K562 treated with DMSO at 1 percent for 48 hours (cell line): ENCODE results near the gene KLHL17. TPM values are rescaled to one million over a fixed set of nuclear protein-coding genes. Genes with fewer than 3 reads are reported as not detected.

Experiments
- total RNA-seq: library from RNA; unstranded; fragments of 300-600 nt; gene quantifications from 2 replicates; pipeline ENCODE4 v1.2.3, GENCODE V29; 2022; ENCODE audit warnings: low replicate concordance; ENCODE audit errors: extremely low read depth

Gene KLHL17
- not detected in 2 replicates for total RNA-seq

GRCh38 chr1:960363-961131, at the start of gene KLHL17:
Gene KLHL17 (plus strand): TSS chr1:960584. CDS start chr1:960694, 110 bp downstream.

DNA sequence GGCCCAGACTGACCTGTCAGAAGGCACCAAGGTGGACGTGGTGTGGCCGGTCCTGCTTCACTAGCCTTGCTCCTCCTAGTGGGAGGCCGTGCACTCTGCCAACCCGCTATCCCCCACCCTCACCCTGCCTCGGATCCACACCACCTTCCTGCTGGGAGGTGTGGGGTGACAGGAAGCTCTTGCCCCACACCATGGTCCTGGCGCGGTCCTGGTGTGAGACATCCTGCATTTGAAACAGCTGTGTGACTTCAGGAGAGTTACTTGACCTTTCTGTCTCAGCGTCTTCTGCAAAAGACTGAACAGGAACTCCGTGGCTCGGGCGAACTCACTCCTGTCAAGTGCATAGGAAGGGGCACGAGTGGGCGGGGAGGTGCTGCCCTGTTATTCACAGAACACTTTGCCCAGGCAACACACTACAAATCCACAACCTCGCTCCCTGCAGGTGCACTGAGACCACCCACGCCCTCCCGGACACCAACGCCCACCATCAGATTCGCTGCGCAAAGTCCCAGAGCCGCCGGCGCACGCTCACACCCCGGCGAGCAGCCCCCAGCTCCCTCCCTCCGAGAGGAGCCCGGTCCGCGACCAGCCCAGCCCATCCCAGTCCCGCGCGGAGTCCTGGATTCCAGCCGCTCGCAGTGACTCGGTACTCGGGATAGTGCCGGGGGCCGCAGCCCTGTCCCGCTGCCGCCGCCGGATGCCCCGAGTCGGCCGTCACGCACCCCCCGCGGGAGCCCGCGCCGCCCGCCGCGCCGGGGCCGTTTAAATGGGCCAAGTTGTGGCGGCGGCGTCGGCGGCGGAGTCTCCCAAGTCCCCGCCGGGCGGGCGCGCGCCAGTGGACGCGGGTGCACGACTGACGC, 37.0 kb upstream of the KLHL17 start, which contains the start of gene SAMD11:
Gene SAMD11 (plus strand): TSS at position 793 of the 860 bp plus-strand sequence. CDS start 509 bp downstream, outside the sequence.

DNA sequence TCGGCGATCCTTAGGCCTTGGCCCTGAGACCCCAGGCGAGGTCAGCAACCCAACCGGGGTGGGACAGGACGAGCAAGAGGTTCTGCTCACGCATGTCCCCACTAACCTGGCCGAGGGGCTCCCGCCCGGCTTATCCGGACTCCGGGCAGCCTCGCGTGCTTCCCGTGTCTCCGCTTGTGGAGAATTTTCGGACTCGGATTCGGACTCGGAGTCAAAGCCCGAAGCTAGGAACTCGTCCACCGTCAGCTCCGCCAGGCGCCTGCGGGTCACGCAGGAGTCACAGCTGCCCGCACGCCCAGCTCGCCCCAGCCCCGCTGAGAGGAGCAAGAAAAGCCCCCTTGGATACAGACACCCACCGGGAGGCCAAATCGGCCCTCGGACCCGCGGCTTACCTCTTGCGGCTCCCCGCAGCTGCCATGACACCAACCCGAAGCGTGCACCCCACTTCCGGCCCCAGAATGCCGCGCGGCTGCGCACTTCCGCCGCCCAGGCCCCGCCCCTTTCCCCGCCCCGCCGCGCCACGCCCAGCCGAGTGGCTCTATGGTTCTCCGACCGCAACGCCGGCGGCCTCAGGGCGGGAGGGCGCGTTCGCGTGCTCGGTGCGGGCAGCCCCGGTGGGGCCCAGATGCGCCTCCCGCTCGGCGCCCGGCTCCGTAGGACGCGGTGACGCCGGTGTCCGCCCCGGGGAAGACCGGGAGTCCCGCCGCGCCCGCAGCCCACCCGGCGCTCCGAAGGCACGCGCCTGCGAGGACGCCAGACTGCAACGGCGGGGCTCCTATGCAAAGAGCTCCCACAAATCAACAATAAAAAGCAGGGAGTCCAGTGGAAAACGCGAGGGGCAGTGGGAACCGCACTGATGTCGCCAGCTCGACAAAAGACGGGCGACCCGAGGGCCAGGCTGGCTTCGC, 1.3 kb upstream of the KLHL17 start, which contains the start of gene NOC2L:
Gene NOC2L (minus strand): TSS at position 434 of the 908 bp plus-strand sequence. CDS start 16 bp downstream, at position 418.

DNA sequence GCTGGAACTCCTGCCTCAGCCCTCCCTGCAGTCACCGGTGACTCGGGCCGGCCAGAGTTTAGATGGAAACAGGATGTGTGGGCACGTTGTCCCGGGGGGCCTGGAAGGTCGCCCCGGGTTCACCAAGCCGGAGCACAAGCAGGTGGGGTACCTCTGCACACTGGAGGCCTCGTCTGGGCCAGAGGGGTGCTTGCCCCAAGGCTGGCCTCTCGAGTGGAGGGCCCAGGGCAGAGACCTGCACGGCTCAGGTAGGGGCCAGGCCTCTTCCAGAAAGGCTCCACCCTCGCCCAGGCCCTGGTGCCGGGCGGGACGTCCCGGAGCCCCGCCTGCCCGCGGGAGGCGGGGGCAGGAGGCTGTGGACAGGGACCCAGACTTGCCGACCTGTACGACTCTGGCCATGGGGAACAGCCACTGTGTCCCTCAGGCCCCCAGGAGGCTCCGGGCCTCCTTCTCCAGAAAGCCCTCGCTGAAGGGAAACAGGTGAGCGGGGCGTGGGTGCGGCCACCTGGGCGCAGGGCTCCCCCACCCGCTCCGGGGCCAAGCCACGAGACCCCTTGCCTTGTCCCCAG, 5.8 kb downstream of the KLHL17 start, which contains the start of gene PLEKHN1:
Gene PLEKHN1 (plus strand): TSS at position 348 of the 569 bp plus-strand sequence. CDS start 50 bp downstream, at position 398.

DNA sequence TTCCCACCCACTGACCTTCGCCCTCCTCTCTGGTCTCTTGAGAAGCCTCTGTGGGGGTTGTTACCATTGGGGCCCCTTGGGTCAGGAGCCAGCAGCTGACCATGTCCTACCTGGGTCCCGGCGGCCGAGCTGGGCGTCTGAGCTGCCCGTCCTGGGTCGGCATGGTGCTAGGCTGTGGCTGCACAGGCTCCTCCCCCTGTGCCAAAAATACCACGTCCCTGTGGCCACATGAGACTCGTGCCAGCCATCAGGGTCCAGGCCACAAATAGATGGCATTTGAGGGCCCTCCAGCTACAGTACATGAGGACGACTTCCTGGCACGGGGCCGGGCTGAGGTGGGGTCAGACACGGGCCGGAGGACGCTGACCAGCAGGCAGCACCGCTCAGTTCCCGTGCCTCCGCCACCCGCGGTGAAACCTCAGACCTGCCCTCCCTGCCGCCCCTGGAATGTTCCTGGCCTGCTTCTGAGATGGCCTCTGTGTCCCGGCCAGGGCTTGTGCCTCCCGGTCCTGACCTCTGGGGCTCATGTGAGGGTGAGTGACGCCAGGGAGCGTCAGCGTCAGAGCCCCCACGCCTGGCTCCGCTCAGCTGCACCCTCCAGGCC, 21.7 kb downstream of the KLHL17 start, which contains the start of gene PERM1:
Gene PERM1 (minus strand): TSS at position 139 of the 604 bp plus-strand sequence. CDS start 1,064 bp downstream, outside the sequence.

DNA sequence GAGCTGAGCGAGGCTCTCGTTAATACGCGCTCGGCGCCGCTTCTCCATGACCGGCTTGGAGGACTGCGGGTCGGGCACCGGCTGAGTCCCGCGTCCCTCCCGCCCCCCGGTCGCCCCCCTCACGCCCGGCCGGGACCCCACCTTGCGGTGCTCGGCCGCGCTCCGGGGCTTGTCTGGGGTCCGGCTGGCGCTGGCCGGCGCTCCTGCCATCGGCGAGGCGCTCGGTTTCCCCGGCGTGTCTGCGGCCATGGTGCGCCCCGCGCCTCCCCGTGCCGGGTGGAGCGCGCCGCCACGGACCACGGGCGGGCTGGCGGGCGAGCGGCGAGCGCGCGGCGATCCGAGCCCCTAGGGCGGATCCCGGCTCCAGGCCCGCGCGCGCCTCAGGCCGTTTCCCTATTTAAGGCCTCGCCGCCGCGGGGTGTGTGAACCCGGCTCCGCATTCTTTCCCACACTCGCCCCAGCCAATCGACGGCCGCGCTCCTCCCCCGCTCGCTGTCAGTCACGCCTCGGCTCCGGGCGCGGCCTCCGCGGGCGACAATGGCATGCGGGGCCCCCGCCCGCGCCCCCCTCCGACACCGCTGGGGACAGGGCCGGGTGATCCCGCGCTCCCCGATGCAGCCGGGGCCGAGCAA, 39.5 kb downstream of the KLHL17 start, which contains the start of gene HES4:
Gene HES4 (minus strand): TSS at position 373 of the 632 bp plus-strand sequence. CDS start 124 bp downstream, at position 249.

DNA sequence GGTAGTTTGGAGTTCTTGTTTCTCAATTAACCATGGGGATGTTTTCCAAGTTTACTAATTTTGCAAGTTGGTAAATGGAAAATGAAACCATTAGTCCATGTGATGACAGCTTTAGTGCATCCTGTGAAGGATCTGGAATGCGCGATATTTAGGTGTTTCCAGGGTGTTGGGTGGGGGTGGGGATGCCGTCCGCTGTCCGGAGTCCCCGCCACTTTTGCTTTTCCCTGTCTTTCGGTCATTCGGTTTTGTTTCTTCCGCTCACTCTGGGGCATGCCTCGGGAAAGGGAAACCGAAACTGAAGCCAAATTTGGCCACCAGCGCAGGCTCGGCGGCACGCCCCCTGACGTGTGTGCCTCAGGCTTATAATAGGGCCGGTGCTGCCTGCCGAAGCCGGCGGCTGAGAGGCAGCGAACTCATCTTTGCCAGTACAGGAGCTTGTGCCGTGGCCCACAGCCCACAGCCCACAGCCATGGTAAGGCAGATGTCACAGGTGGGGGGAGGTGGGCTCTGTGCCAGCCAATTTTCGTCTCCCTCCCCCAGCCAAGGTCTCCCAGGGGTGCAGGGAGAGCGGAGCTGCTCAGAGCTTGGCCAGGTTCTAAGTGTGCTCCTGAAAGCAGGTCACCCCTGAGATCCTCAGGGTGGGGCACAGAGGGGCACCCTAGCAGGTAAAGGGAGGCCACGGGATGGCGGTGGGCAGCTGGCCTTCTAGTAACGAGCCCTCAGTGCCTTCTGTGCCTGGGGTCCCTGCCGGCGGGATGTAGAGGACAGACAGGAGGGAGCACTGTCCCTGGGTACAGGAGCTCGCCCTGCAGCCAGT, 52.9 kb downstream of the KLHL17 start, which contains the start of gene ISG15:
Gene ISG15 (plus strand): TSS at position 393 of the 817 bp plus-strand sequence. CDS start 77 bp downstream, at position 470.

Other genes starting within 250 kb of the KLHL17 start
- gene SAMD11, start 36.7 kb upstream of the KLHL17 start, total RNA-seq, result not detected in 2 replicates
- not detected in 2 replicates for gene NOC2L, start 1.3 kb upstream of the KLHL17 start, total RNA-seq
- not detected in 2 replicates for gene PLEKHN1, start 5.9 kb downstream of the KLHL17 start, total RNA-seq
- not detected in 2 replicates for gene PERM1, start 21.5 kb downstream of the KLHL17 start, total RNA-seq
- gene HES4, start 39.5 kb downstream of the KLHL17 start, total RNA-seq, result not detected in 2 replicates
- gene ISG15, start 52.9 kb downstream of the KLHL17 start, total RNA-seq, result not detected in 2 replicates
- gene AGRN, start 59.5 kb downstream of the KLHL17 start, total RNA-seq, result 106 TPM in 1 of 2 replicates, not detected in the other
- gene RNF223, start 113.7 kb downstream of the KLHL17 start, total RNA-seq, result not detected in 2 replicates
- gene C1orf159, start 155.5 kb downstream of the KLHL17 start, total RNA-seq, result not detected in 2 replicates
- gene TTLL10, start 213.3 kb downstream of the KLHL17 start, total RNA-seq, result not detected in 2 replicates
- gene TNFRSF18, start 246.0 kb downstream of the KLHL17 start, total RNA-seq, result not detected in 2 replicates